ENCODE results near the gene FZD10. TPM values are rescaled to one million over a fixed set of nuclear protein-coding genes. Genes with fewer than 3 reads are reported as not detected.

FZD10 gene
- total RNA-seq, 4 donors from 2014 or later: 1.2 to 4.7 (median 2.5) TPM

- no peak overlapping the region for H3K4me3 ChIP-seq (replicated peaks in 1 of 3)
- no peaks in the 10 kb centered on the region for H3K9me3 ChIP-seq
- H3K4me1 ChIP-seq: peaks cover 0 to 10% of the 10 kb centered on the region in 2 donors
- DNase-seq: no peak
- H3K36me3 ChIP-seq: no peaks in the 10 kb centered on the region
- no peak for TF ChIP-seq CTCF (IDR thresholded peaks at IDR 0.05)
- H3K27me3 ChIP-seq: peaks cover 10% of the 10 kb centered on the region
- intact Hi-C loops (cut with DNase I): no loop called here
- no peak overlapping the region for H3K27ac ChIP-seq
- WGBS, 2 donors: 69 to 75% methylated on average over 1 of the region's 1 CpG
These were observed 5.3 kb downstream of the FZD10 start for GRCh38 chr12:130167537-130167936.

GRCh38 chr12:130169256-130169655 is 7.0 kb downstream of the FZD10 start:
- Histone ChIP-seq H3K4me3 (replicated peaks in 1 of 3) (no peak overlapping the region), H3K9me3 (no peaks in the 10 kb centered on the region), H3K27me3 (peaks cover 10% of the 10 kb centered on the region), H3K27ac (no peak overlapping the region), H3K4me1 (no peaks in the 10 kb centered on the region), H3K36me3 (no peaks in the 10 kb centered on the region)
- no peak for DNase-seq
- intact Hi-C loops (cut with DNase I): no loop called here
- no peak for TF ChIP-seq CTCF (IDR thresholded peaks at IDR 0.05)
- WGBS, 2 donors: 37 to 43% methylated on average over 6 of the region's 6 CpGs

- H3K4me1 ChIP-seq: no peaks in the 10 kb centered on the region
- 64 to 69% methylated on average over 6 of the region's 6 CpGs for WGBS, 2 donors
- no peak overlapping the region for H3K27ac ChIP-seq
- intact Hi-C loops (cut with DNase I): no loop called here
- TF ChIP-seq POLR2A (IDR thresholded peaks at IDR 0.05) (no peak), CTCF (IDR thresholded peaks at IDR 0.05) (no peak)
- H3K9me3 ChIP-seq: no peaks in the 10 kb centered on the region
- H3K27me3 ChIP-seq: peaks cover 3% of the 10 kb centered on the region
- no peaks in the 10 kb centered on the region for H3K36me3 ChIP-seq
- DNase-seq: no peak
- H3K4me3 ChIP-seq (replicated peaks in 1 of 3): no peak overlapping the region
These were observed 7.7 kb downstream of the FZD10 start for GRCh38 chr12:130169924-130170323.

GRCh38 chr12:130170611-130171010 is 8.3 kb downstream of the FZD10 start:
- no peaks in the 10 kb centered on the region for H3K4me1 ChIP-seq
- TF ChIP-seq CTCF (IDR thresholded peaks at IDR 0.05) (no peak), POLR2A (IDR thresholded peaks at IDR 0.05) (no peak)
- no peak overlapping the region for H3K4me3 ChIP-seq (replicated peaks in 1 of 3)
- H3K27me3 ChIP-seq: no peaks in the 10 kb centered on the region
- 54 to 59% methylated on average over 11 of the region's 11 CpGs for WGBS, 2 donors
- DNase-seq: no peak
- intact Hi-C loops (cut with DNase I): no loop called here
- H3K36me3 ChIP-seq: no peaks in the 10 kb centered on the region
- no peaks in the 10 kb centered on the region for H3K9me3 ChIP-seq
- H3K27ac ChIP-seq: no peak overlapping the region

GRCh38 chr12:130177635-130178242 is 15.5 kb downstream of the FZD10 start:
- no peak for DNase-seq
- Histone ChIP-seq H3K36me3 (no peaks in the 10 kb centered on the region), H3K27ac (no peak overlapping the region), H3K27me3 (no peaks in the 10 kb centered on the region), H3K9me3 (no peaks in the 10 kb centered on the region), H3K4me3 (replicated peaks in 1 of 3) (no peak overlapping the region), H3K4me1 (no peaks in the 10 kb centered on the region)
- intact Hi-C loops (cut with DNase I): no loop called here
- TF ChIP-seq POLR2A (IDR thresholded peaks at IDR 0.05): no peak
- TF ChIP-seq CTCF (IDR thresholded peaks at IDR 0.05): no peak
- WGBS, 2 donors: 48 to 57% methylated on average over 14 of the region's 14 CpGs

Data from thyroid gland (tissue), 4 donors.